H1 (cell line): ENCODE measurements around the gene MAPKAP1. TPM values are rescaled to one million over a fixed set of nuclear protein-coding genes. Genes with fewer than 3 reads are reported as not detected.

Experiments used
- CTCF ChIA-PET: fragments of 300-600 bp; sonication (Branson Sonifier 250); formaldehyde crosslinking; loops from one replicate; lab custom pipeline; 2021; ENCODE audit not compliant: partially characterized antibody; lab: Charles Lee
- POLR2A ChIA-PET: fragments of 300-600 bp; sonication (Branson Sonifier 250); formaldehyde crosslinking; loops from one replicate; lab custom pipeline; 2021; ENCODE audit warnings: inconsistent platforms; ENCODE audit not compliant: partially characterized antibody; lab: Charles Lee
- DNase-seq, 2 experiments: peaks; one replicate each; pipeline versions ENCODE4 v3.0.0 to v3.0.0-alpha.2; 2010 to 2022; ENCODE audit warnings: low spot score in 2 of 2, low read depth in 1 of 2, mixed read lengths in 1 of 2
- FAIRE-seq: peaks from 2 replicates; lab custom pipeline; 2011; peaks lifted over from hg19 to GRCh38; lab: Jason Lieb, UNC
- H2AFZ ChIP-seq: 2 replicates; pipeline ENCODE4 v1.8.1; 2012; ENCODE audit warnings: low read length, inconsistent platforms
- H2AK5ac ChIP-seq: 2 replicates; pipeline ENCODE4 v1.6.1; 2013; ENCODE audit warnings: low read depth, low read length
- H2BK120ac ChIP-seq: replicated peaks from 2 replicates; pipeline ENCODE3; 2013; ENCODE audit warnings: low read depth, low read length, inconsistent platforms
- H2BK12ac ChIP-seq: 2 replicates; pipeline ENCODE4 v1.6.1; 2013; ENCODE audit warnings: low read depth, low read length
- H2BK15ac ChIP-seq: 2 replicates; pipeline ENCODE4 v1.6.1; 2013; ENCODE audit warnings: low read length
- H2BK20ac ChIP-seq: 2 replicates; pipeline ENCODE4 v1.6.1; 2013; ENCODE audit warnings: low read length
- H2BK5ac ChIP-seq: 2 replicates; pipeline ENCODE4 v1.6.1; 2013; ENCODE audit warnings: low read depth, low read length
- H3K14ac ChIP-seq: 2 replicates; pipeline ENCODE4 v1.6.1; 2013; ENCODE audit warnings: inconsistent platforms; ENCODE audit not compliant: insufficient read length
- H3K18ac ChIP-seq: 2 replicates; pipeline ENCODE4 v1.6.1; 2013; ENCODE audit warnings: low read length; ENCODE audit errors: extremely low read depth
- H3K23ac ChIP-seq: 2 replicates; pipeline ENCODE4 v1.6.1; 2013; ENCODE audit warnings: inconsistent platforms; ENCODE audit not compliant: insufficient read length
- H3K23me2 ChIP-seq: 2 replicates; pipeline ENCODE4 v1.6.1; 2013; ENCODE audit warnings: low read depth, low read length
- H3K27ac ChIP-seq: 2 replicates; pipeline ENCODE4 v1.6.1; 2011; ENCODE audit warnings: low read depth, low read length, inconsistent platforms
- H3K27me3 ChIP-seq, 4 experiments: replicated peaks in 1 of 4; 1 replicate in 1 of 4; 2 replicates in 3 of 4; pipeline versions ENCODE4 v1.6.1 to v1.8.1; 2011 to 2013; ENCODE audit warnings: low read length in 3 of 4, mild to moderate bottlenecking in 3 of 4, inconsistent platforms in 2 of 4, mixed read lengths in 2 of 4, moderate library complexity in 1 of 4; ENCODE audit not compliant: control insufficient read depth in 3 of 4, insufficient read depth in 3 of 4; ENCODE audit errors: extremely low read depth in 1 of 4
- H3K36me3 ChIP-seq, 4 experiments: 2 replicates each; pipeline versions ENCODE4 v1.6.1 to v1.8.1; 2011 to 2013; ENCODE audit warnings: mild to moderate bottlenecking in 4 of 4, low read length in 3 of 4, moderate library complexity in 2 of 4, control low read depth in 1 of 4, inconsistent platforms in 1 of 4; ENCODE audit not compliant: insufficient read depth in 4 of 4, control insufficient read depth in 2 of 4
- H3K4ac ChIP-seq: replicated peaks from 2 replicates; pipeline ENCODE3; 2013; ENCODE audit warnings: low read length, low read depth, mixed read lengths, inconsistent platforms; ENCODE audit not compliant: insufficient read length
- H3K4me1 ChIP-seq, 4 experiments: replicated peaks in 1 of 4; 1 replicate in 1 of 4; 2 replicates in 3 of 4; pipeline versions ENCODE4 v1.6.1 to v1.8.1; 2011 to 2013; ENCODE audit warnings: low read length in 3 of 4, inconsistent platforms in 2 of 4, mixed read lengths in 1 of 4; ENCODE audit not compliant: insufficient read depth in 4 of 4, control insufficient read depth in 3 of 4
- H3K4me2 ChIP-seq, 2 experiments: 2 replicates each; pipeline versions ENCODE4 v1.6.1 to v1.8.1; 2011 to 2013; ENCODE audit warnings: low read depth in 2 of 2, low read length in 2 of 2, control low read depth in 1 of 2, inconsistent platforms in 1 of 2, mild to moderate bottlenecking in 1 of 2; ENCODE audit not compliant: insufficient read depth in 1 of 2
- H3K4me3 ChIP-seq, 4 experiments: fragments of 200-600, 300-600 bp in 1 of 4; sonication (generic), shearing (Covaris generic), sonication (Bioruptor Twin) in 1 of 4; 2 replicates each; pipeline versions ENCODE4 v1.5.1 to v1.8.1; 2011 to 2016; ENCODE audit warnings: low read length in 4 of 4, low read depth in 3 of 4, control low read depth in 2 of 4, inconsistent platforms in 2 of 4, mild to moderate bottlenecking in 2 of 4, mixed read lengths in 1 of 4, moderate library complexity in 1 of 4; ENCODE audit not compliant: insufficient read depth in 2 of 4; ENCODE audit errors: extremely low read depth in 1 of 4
- H3K56ac ChIP-seq: replicated peaks from 2 replicates; pipeline ENCODE3; 2013; ENCODE audit warnings: low read depth, mild to moderate bottlenecking, mixed read lengths, low read length, inconsistent platforms; ENCODE audit not compliant: insufficient read length
- H3K79me1 ChIP-seq: 2 replicates; pipeline ENCODE4 v1.6.1; 2013; ENCODE audit warnings: low read depth, low read length, control low read depth
- H3K79me2 ChIP-seq, 2 experiments: 2 replicates each; pipeline versions ENCODE4 v1.6.1 to v1.8.1; 2012 to 2013; ENCODE audit warnings: low read length in 2 of 2, mild to moderate bottlenecking in 2 of 2, inconsistent platforms in 1 of 2; ENCODE audit not compliant: insufficient read depth in 2 of 2, control insufficient read depth in 1 of 2
- H3K9ac ChIP-seq, 4 experiments: replicated peaks in 1 of 4; 1 replicate in 1 of 4; 2 replicates in 3 of 4; pipeline versions ENCODE4 v1.6.1 to v1.8.1; 2011 to 2013; ENCODE audit warnings: low read depth in 3 of 4, low read length in 3 of 4, control low read depth in 2 of 4, mild to moderate bottlenecking in 2 of 4, moderate library complexity in 2 of 4, inconsistent platforms in 1 of 4; ENCODE audit errors: extremely low read depth in 1 of 4
- H3K9me3 ChIP-seq, 2 experiments: 2 replicates each; pipeline versions ENCODE4 v1.6.1 to v1.8.1; 2012 to 2013; ENCODE audit warnings: mild to moderate bottlenecking in 2 of 2, moderate library complexity in 2 of 2, control low read depth in 1 of 2, inconsistent platforms in 1 of 2, low read depth in 1 of 2, low read length in 1 of 2, mixed read lengths in 1 of 2; ENCODE audit not compliant: insufficient read depth in 2 of 2
- H4K20me1 ChIP-seq, 2 experiments: replicated peaks in 1 of 2; 2 replicates each; pipeline versions ENCODE3 to v1.8.1; 2011 to 2013; ENCODE audit warnings: inconsistent platforms in 2 of 2, low read length in 2 of 2, mild to moderate bottlenecking in 1 of 2; ENCODE audit not compliant: insufficient read depth in 2 of 2, control insufficient read depth in 1 of 2
- H4K5ac ChIP-seq: 2 replicates; pipeline ENCODE4 v1.6.1; 2013; ENCODE audit warnings: low read length, low read depth, mixed read lengths, inconsistent platforms; ENCODE audit not compliant: insufficient read length
- H4K8ac ChIP-seq: 2 replicates; pipeline ENCODE4 v1.8.0; 2013; ENCODE audit warnings: mild to moderate bottlenecking, moderate library complexity, low read length, inconsistent platforms; ENCODE audit not compliant: insufficient read depth; ENCODE audit errors: extremely low read depth
- H4K91ac ChIP-seq: replicated peaks from 2 replicates; pipeline ENCODE3; 2013; ENCODE audit warnings: low read length, mixed read lengths, inconsistent platforms; ENCODE audit not compliant: insufficient read length
- CBX8 ChIP-seq: fragments of 300-800, 300-1000 bp; sonication (generic); IDR thresholded peaks from 2 replicates; pipeline ENCODE4 v1.7.1; 2016; ENCODE audit warnings: low read depth, low read length, borderline replicate concordance
- SAP30 ChIP-seq: fragments of 300-600 bp; sonication (generic); IDR thresholded peaks from 2 replicates; pipeline ENCODE4 v1.7.1; 2012; ENCODE audit warnings: low read length, moderate library complexity, mild to moderate bottlenecking, inconsistent platforms; ENCODE audit not compliant: insufficient read depth, insufficient replicate concordance
- WGBS, 2 experiments: shearing (Covaris generic) in 1 of 2; methylation state at CpG; one replicate each; pipeline versions ENCODE4 v1.1.6 to v1.1.7; 2013 to 2015; ENCODE audit warnings: low lambda C conversion rate in 2 of 2, mixed read lengths in 2 of 2, inconsistent platforms in 1 of 2, low coverage in 1 of 2, missing lambda C conversion rate in 1 of 2; ENCODE audit not compliant: insufficient replicate concordance in 2 of 2, insufficient coverage in 1 of 2, insufficient read length in 1 of 2; ENCODE audit errors: extremely low coverage in 1 of 2, missing lambda C conversion rate in 1 of 2; 5-methylcytosine and 5-hydroxymethylcytosine counted together
- polyA plus RNA-seq, 7 experiments: library from polyadenylated mRNA; depleted of rRNA in 3 of 7; stranded (reverse) in 5 of 7; unstranded in 2 of 7; fragments of >200 nt in 5 of 7; fragments of 200-250 nt in 2 of 7; gene quantifications; 1 replicate in 5 of 7; 2 replicates in 1 of 7; 4 replicates in 1 of 7; pipeline versions ENCODE4 v1.2.1 to v1.2.3, GENCODE V29; 2011 to 2013; ENCODE audit warnings: missing spikeins in 2 of 7, mixed read lengths in 2 of 7
- total RNA-seq: library from RNA; stranded (reverse); fragmentation: NEBNext Ultra II Directional; extraction: Animal tissue kit (Norgen Biotek cat#: 25700); gene quantifications from 2 replicates; pipeline ENCODE4 v1.2.1, GENCODE V29; 2021

MAPKAP1 gene
- total and polyA plus RNA-seq, 2 of the 8 experiments (the other 6 are each of a cell fraction or from before 2014, with no cell fraction given), result 79.2 to 140 TPM

- 86% methylated on average over 5 of the region's 5 CpGs; no CpG with 5 or more reads in 1 of the 2 experiments for WGBS, 2 experiments
- no peak overlapping the region for H4K5ac ChIP-seq
- H3K79me2 ChIP-seq, result no peaks in the 10 kb centered on the region
- H3K27me3 ChIP-seq, result no peaks in the 10 kb centered on the region
- H4K20me1 ChIP-seq, result no peaks in the 10 kb centered on the region
- no peak overlapping the region for H3K18ac ChIP-seq
- FAIRE-seq, result no peak
- H3K4me3 ChIP-seq, result no peak overlapping the region
- H3K23ac ChIP-seq, result no peak overlapping the region
- POLR2A ChIA-PET, result no interaction called here
- H2BK5ac ChIP-seq, result no peak overlapping the region
- no peaks in the 10 kb centered on the region for H3K36me3 ChIP-seq
- H4K91ac ChIP-seq, result no peak overlapping the region
- H2BK120ac ChIP-seq, result no peak overlapping the region
- H3K9me3 ChIP-seq, result no peaks in the 10 kb centered on the region
- no peak overlapping the region for H2AFZ ChIP-seq
- H2BK12ac ChIP-seq, result no peak overlapping the region
- no peak overlapping the region for H2BK15ac ChIP-seq
- H3K56ac ChIP-seq, result no peak overlapping the region
- peaks cover 0 to 6% (median 3%) of the 10 kb centered on the region in 4 experiments; a peak in 4 of 7 replicates for H3K4me1 ChIP-seq
- H4K8ac ChIP-seq, result no peak overlapping the region
- H3K27ac ChIP-seq, result no peak overlapping the region
- H3K4me2 ChIP-seq, result no peak overlapping the region
- no peaks in the 10 kb centered on the region for H3K79me1 ChIP-seq
- H3K9ac ChIP-seq, result no peak overlapping the region
- H2BK20ac ChIP-seq, result no peak overlapping the region
- H3K14ac ChIP-seq, result no peak overlapping the region
- DNase-seq, result no peak
- no peaks in the 10 kb centered on the region for H3K23me2 ChIP-seq
- no peak overlapping the region for H2AK5ac ChIP-seq
- CTCF ChIA-PET, result interaction anchor here (0.6 to 1.8 kb wide), 3 partner anchors 10 to 80 kb away, joined by 3 to 6 read pairs (median 3); no protein-coding TSS in a partner anchor
- H3K4ac ChIP-seq, result no peak overlapping the region
- TF ChIP-seq CBX8 (no peak), SAP30 (no peak)
Measured at GRCh38 chr9:125507226-125507625, 199.8 kb downstream of the MAPKAP1 start.
